ENCODE measurements around the gene AK2.

Gene AK2

GRCh38 chr1:33022650-33023200 lies 14.0 kb downstream of the AK2 start:
- DNase-seq (ENCODE audit: low spot score): no peak

- DNase-seq (ENCODE audit: low spot score): no peak
Observed at GRCh38 chr1:33021567-33022431, 14.9 kb downstream of the AK2 start.

GRCh38 chr1:33018112-33018511 lies 18.6 kb downstream of the AK2 start:
- DNase-seq (ENCODE audit: low spot score): no peak

- no peak for DNase-seq (ENCODE audit: low spot score)
Observed at GRCh38 chr1:33017175-33017574, 19.5 kb downstream of the AK2 start.

- DNase-seq (ENCODE audit: low spot score): no peak
Observed at GRCh38 chr1:33015216-33015615, 21.5 kb downstream of the AK2 start.

GRCh38 chr1:33014464-33015163 lies 22.1 kb downstream of the AK2 start:
- no peak for DNase-seq (ENCODE audit: low spot score)

GRCh38 chr1:33013791-33014190 lies 22.9 kb downstream of the AK2 start:
- no peak for DNase-seq (ENCODE audit: low spot score)

GRCh38 chr1:33012165-33012564 lies 24.5 kb downstream of the AK2 start:
- no peak for DNase-seq (ENCODE audit: low spot score)

GRCh38 chr1:33010932-33011731 lies 25.6 kb downstream of the AK2 start:
- no peak for DNase-seq (ENCODE audit: low spot score)

- DNase-seq (ENCODE audit: low spot score): no peak
Observed at GRCh38 chr1:33009561-33009960, 27.1 kb downstream of the AK2 start.

- no peak for DNase-seq (ENCODE audit: low spot score)
Observed at GRCh38 chr1:33008051-33008914, 28.4 kb downstream of the AK2 start.

- DNase-seq (ENCODE audit: low spot score): peak; percentile 67
Observed at GRCh38 chr1:33007190-33008050, 29.3 kb downstream of the AK2 start.

- DNase-seq (ENCODE audit: low spot score): no peak
Observed at GRCh38 chr1:33005838-33006421, 30.8 kb downstream of the AK2 start.

GRCh38 chr1:33005117-33005837 lies 31.4 kb downstream of the AK2 start:
- no peak for DNase-seq (ENCODE audit: low spot score)

GRCh38 chr1:33004613-33005012 lies 32.1 kb downstream of the AK2 start:
- DNase-seq (ENCODE audit: low spot score): no peak

- DNase-seq (ENCODE audit: low spot score): no peak
Observed at GRCh38 chr1:33003657-33004056, 33.0 kb downstream of the AK2 start.

GRCh38 chr1:33002006-33002405 lies 34.7 kb downstream of the AK2 start:
- no peak for DNase-seq (ENCODE audit: low spot score)

- DNase-seq (ENCODE audit: low spot score): no peak
Observed at GRCh38 chr1:33001282-33001681, 35.4 kb downstream of the AK2 start.

GRCh38 chr1:33000427-33001026 lies 36.2 kb downstream of the AK2 start:
- no peak for DNase-seq (ENCODE audit: low spot score)
